Kidney (tissue), 14 donors: ENCODE results near the gene PGLYRP1. TPM values are rescaled to one million over a fixed set of nuclear protein-coding genes. Genes with fewer than 3 reads are reported as not detected.
A peak's percentile ranks its signal among the peaks of the same experiment; 100 is the strongest.

Experiments
- DNase-seq, 5 donors: peaks; one replicate each; pipeline ENCODE4 v3.0.0-alpha.2; 2013 to 2020
- FAIRE-seq: peaks from 2 replicates; lab custom pipeline; 2012; peaks lifted over from hg19 to GRCh38; lab: Jason Lieb, UNC
- H3K27ac ChIP-seq, 2 donors: one replicate each; pipeline ENCODE4 v1.7.0; 2013; ENCODE audit warnings: low read depth in 2 of 2, low read length in 2 of 2, inconsistent platforms in 1 of 2
- H3K27me3 ChIP-seq: one replicate; pipeline ENCODE4 v1.7.1; 2013; ENCODE audit warnings: low read length, inconsistent platforms; ENCODE audit not compliant: control insufficient read depth, insufficient read depth
- H3K36me3 ChIP-seq, 3 donors: one replicate each; pipeline versions ENCODE4 v1.7.0 to v1.7.1; 2013; ENCODE audit warnings: low read length in 3 of 3, control low read depth in 1 of 3, inconsistent platforms in 1 of 3; ENCODE audit not compliant: insufficient read depth in 3 of 3, control insufficient read depth in 2 of 3
- H3K4me1 ChIP-seq, 3 donors: one replicate each; pipeline versions ENCODE4 v1.7.0 to v1.7.1; 2013; ENCODE audit warnings: low read length in 3 of 3, inconsistent platforms in 1 of 3, low read depth in 1 of 3; ENCODE audit not compliant: control insufficient read depth in 2 of 3, insufficient read depth in 2 of 3
- H3K4me3 ChIP-seq, 3 donors: one replicate each; pipeline versions ENCODE4 v1.7.0 to v1.8.1; 2013; ENCODE audit warnings: low read length in 3 of 3, control low read depth in 1 of 3, inconsistent platforms in 1 of 3
- H3K9ac ChIP-seq, 3 donors: one replicate each; pipeline versions ENCODE4 v1.7.0 to v1.7.1; 2013; ENCODE audit warnings: low read length in 3 of 3, control low read depth in 1 of 3, inconsistent platforms in 1 of 3
- H3K9me3 ChIP-seq, 3 donors: one replicate each; pipeline versions ENCODE4 v1.7.0 to v1.7.1; 2013; ENCODE audit warnings: low read length in 3 of 3, control low read depth in 1 of 3, inconsistent platforms in 1 of 3; ENCODE audit not compliant: control insufficient read depth in 2 of 3, insufficient read depth in 1 of 3
- CTCF ChIP-seq: IDR thresholded peaks from 3 replicates; pipeline ENCODE4 v1.5.1; 2012; ENCODE audit warnings: mild to moderate bottlenecking, moderate library complexity, borderline replicate concordance; ENCODE audit not compliant: insufficient read depth; ENCODE audit errors: extremely low read depth
- intact Hi-C: fragments of 100-400 bp; cut with DNase I; formaldehyde crosslinking; loops from one replicate; pipeline ENCODE4 v1.11.1; 2022
- polyA plus RNA-seq: library from polyadenylated mRNA; stranded (reverse); fragments of 350-450 nt; fragmentation: Illumina TruSeq; extraction: RNeasy Lipid Tissue Mini Kit (QIAGEN cat#74804); gene quantifications from one replicate; pipeline ENCODE4 v1.2.3, GENCODE V29; 2014; ENCODE audit warnings: low read depth, low replicate concordance; ENCODE audit not compliant: insufficient read depth
- total RNA-seq: library from RNA; stranded (reverse); fragmentation: NEBNext Ultra II Directional; extraction: Animal tissue kit (Norgen Biotek cat#: 25700); gene quantifications from one replicate; pipeline ENCODE4 v1.2.1, GENCODE V29; 2021
- donor health status: control.
- donor health status: control.
- donor health status: control.
- donor health status: control.
- donor health status: control.
- donor health status: DM: yes; HTN: yes; CAD: no.
- donor health status: Normal renal cell carcinoma (clear cell type).

The PGLYRP1 gene
- total and polyA plus RNA-seq, 2 donors from 2014 or later = not detected

GRCh38 chr19:46016426-46017094 lies 6.3 kb downstream of the PGLYRP1 start:
- Histone ChIP-seq H3K4me3 (peak overlapping the region; percentile 44 to 77 (median 65)), H3K27ac (no peak overlapping the region), H3K27me3 (peaks cover 7% of the 10 kb centered on the region), H3K9me3 (no peaks in the 10 kb centered on the region), H3K4me1 (peaks cover 0 to 16% (median 0%) of the 10 kb centered on the region in 3 donors), H3K9ac (peak overlapping the region in 1 of 3 donors; percentile 65), H3K36me3 (no peaks in the 10 kb centered on the region)
- peak; percentile 88 to 91 (median 90) for DNase-seq
- FAIRE-seq = no peak
- intact Hi-C loops = no loop called here
- peak; percentile 83 for TF ChIP-seq CTCF

- no peaks in the 10 kb centered on the region for H3K36me3 ChIP-seq
- peaks cover 0 to 16% (median 0%) of the 10 kb centered on the region in 3 donors for H3K4me1 ChIP-seq
- no peak for TF ChIP-seq CTCF
- FAIRE-seq (no peak), DNase-seq (peak in 1 of 5 donors; percentile 63)
- H3K27ac ChIP-seq = no peak overlapping the region
- intact Hi-C loops = no loop called here
- H3K27me3 ChIP-seq = peaks cover 7% of the 10 kb centered on the region
- no peaks in the 10 kb centered on the region for H3K9me3 ChIP-seq
- peak overlapping the region in 2 of 3 donors; percentile 65 to 77 for H3K4me3 ChIP-seq
- H3K9ac ChIP-seq = peak overlapping the region in 1 of 3 donors; percentile 24
These were observed 7.0 kb downstream of the PGLYRP1 start for GRCh38 chr19:46015687-46016425.

GRCh38 chr19:46014941-46015686 lies 7.7 kb downstream of the PGLYRP1 start:
- Histone ChIP-seq H3K9me3 (no peaks in the 10 kb centered on the region), H3K4me3 (peak overlapping the region in 1 of 3 donors; percentile 39), H3K4me1 (peaks cover 0 to 16% (median 0%) of the 10 kb centered on the region in 3 donors), H3K27me3 (peaks cover 7% of the 10 kb centered on the region), H3K9ac (peak overlapping the region in 1 of 3 donors; percentile 35), H3K27ac (no peak overlapping the region), H3K36me3 (no peaks in the 10 kb centered on the region)
- FAIRE-seq (no peak), DNase-seq (peak; percentile 83 to 92 (median 89))
- intact Hi-C loops = no loop called here
- no peak for TF ChIP-seq CTCF
